ENCODE data around the gene XIAP. TPM values are rescaled to one million over a fixed set of nuclear protein-coding genes. Genes with fewer than 3 reads are reported as not detected.
"Not testable (repeated sequence)": the region's sequence is repeated elsewhere in the genome, so short reads cannot be mapped to it uniquely, and the experiment has no call there.

XIAP gene
- 10 to 100 TPM; 26.5 to 38.6 TPM for total RNA-seq

DNA sequence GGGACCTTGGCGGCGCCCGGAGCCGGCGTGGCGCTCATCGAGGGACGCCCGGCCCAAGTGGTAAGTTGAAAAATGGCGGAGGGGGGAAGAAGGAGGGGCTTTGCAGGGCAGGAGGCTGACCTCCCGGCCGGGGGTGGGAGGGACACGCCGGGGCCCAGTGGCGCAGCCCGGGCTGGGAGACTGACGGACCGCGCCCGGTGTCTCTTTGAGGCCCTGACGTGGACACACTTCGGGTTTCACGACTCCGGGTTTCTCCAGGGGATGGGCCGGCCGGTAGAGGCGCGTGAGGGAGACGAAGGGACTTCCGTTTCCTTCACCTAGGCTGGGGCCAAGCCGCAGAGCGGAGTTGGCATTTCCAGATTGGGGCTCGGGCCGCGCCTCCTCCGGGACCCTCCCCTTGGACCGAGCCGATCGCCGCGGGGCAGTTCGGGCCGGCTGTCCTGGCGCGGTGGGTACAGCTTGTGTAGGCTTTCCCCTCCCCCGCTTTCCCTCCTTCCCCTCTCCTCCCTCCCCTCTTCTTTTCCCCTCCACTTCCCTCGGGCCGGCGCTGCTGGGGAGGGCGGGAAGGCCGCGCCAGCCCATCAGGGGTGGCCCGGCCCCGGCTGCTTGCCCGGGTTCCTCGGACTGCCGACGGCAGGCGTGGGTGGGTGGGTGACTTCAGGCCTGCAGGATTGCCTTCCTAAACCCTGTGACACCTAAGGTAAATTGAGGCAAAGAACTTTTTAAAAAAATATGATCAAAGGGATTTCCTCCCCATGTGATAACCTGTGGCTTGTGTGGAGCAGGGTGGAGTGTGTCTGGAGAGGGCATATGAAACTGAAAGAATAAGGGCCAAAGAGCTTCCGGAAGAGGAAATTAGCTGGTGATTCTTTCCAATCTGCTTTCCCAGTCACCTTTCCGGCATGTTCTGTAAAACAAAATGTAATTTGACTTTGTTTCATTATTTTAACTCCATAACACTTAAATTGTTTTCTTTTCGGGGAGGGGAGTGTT lies at the start of gene XIAP:
XIAP (plus strand) TSS at position 208 of the 993 bp plus-strand sequence. CDS start 25,610 bp downstream, outside the sequence.
- Mint-ChIP-seq H3K27ac (peak within 1 kb of the TSS; percentile 95), H3K9me3 (no peaks in the 10 kb centered on the region), H3K36me3 (ENCODE audit: low read depth) (peaks cover 5% of the 10 kb centered on the region), H3K27me3 (peaks cover 2% of the 10 kb centered on the region), H3K4me3 (peak within 1 kb of the TSS; percentile 90), H3K4me1 (peaks cover 20% of the 10 kb centered on the region)
- ChIA-PET POLR2A (no interaction called here), CTCF (no interaction called here)
- DNase-seq, result peak; percentile 65

DNA sequence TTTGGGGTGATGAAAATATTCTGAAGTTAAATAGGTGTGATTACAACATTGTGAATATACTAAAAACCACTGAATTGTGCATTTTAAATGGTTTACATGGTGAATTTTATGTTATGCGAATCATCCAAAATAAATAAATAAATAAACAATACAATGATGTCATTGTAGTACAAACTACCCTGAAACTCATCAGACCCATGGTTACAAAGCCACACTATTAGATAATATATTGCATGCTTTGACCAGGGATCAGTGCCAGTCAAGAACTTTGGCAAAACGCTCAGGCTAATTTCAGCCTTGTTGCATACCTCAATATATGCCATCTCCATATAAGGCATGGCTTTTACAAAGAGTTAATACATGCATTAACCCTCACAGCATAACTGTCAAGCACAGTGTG lies 45.5 kb upstream of the XIAP start:
- Mint-ChIP-seq H3K4me3 (no peak overlapping the region), H3K4me1 (no peaks in the 10 kb centered on the region), H3K27me3 (no peaks in the 10 kb centered on the region), H3K27ac (no peak overlapping the region), H3K9me3 (no peaks in the 10 kb centered on the region), H3K36me3 (ENCODE audit: low read depth) (no peaks in the 10 kb centered on the region)
- POLR2A ChIA-PET, result no interaction called here
- CTCF ChIA-PET, result no interaction called here
- DNase-seq, result no peak

DNA sequence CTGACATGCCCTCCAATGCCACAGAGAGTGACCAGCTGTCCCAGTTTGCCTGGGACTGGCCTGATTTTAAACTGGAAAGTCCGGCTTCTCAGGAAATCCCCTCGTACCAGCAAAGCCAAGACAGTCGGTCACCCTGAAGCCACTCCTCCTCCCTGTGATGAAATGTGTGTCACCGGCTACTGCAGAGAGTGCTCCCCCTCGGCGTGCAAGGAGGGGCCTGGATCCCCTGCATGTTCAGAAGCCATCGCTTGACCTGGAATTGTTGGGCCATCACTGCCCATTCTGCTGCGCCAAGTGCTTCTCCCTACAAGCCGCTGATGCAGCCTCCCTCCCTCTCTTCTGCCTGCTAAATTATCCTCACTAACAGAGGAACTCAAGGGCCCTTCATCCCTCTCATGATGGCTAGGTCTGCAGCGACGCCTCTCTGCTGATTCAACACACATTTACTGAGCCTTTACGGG lies 44.9 kb upstream of the XIAP start:
- H3K9me3 Mint-ChIP-seq; CTCF ChIA-PET; H3K27ac Mint-ChIP-seq; H3K4me1 Mint-ChIP-seq; H3K4me3 Mint-ChIP-seq; H3K36me3 Mint-ChIP-seq (ENCODE audit: low read depth); DNase-seq; POLR2A ChIA-PET; H3K27me3 Mint-ChIP-seq: not testable (repeated sequence)

DNA sequence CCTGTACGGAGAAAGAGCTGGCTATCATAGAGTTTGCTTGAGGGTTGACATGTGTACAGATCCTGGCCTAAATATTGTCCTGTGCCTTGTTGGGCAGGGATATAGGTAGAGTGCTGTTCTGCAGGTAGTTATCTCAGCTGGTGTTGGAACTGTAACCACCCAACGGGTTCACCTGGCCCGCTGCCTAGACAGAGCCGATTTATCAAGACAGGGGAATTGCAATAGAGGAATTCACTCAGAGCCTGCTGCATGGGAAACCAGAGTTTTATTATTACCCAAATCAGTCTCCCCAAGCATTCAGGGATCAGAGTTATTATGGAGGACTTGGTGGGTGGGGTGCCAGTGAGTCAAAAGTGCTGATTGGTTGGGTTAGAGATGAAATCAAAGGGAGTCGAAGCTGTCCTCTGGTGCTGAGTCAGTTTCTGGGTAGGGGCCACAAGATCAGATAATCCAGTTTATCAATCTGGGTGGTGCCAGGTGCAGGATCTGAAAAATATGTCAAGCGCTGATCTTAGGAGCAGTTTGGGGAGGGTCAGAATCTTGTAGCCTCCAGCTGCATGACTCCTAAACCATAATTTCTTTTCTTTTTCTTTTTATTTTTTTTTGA lies 42.5 kb upstream of the XIAP start:
- DNase-seq, result no peak
- no peaks in the 10 kb centered on the region for H3K9me3 Mint-ChIP-seq
- no peaks in the 10 kb centered on the region for H3K27me3 Mint-ChIP-seq
- ChIA-PET CTCF (interaction anchor here (1.5 kb wide), 1 partner anchor 16 kb away, joined by 6 read pairs; no protein-coding TSS in a partner anchor), POLR2A (no interaction called here)
- H3K4me3 Mint-ChIP-seq, result no peak overlapping the region
- no peak overlapping the region for H3K27ac Mint-ChIP-seq
- H3K36me3 Mint-ChIP-seq (ENCODE audit: low read depth), result no peaks in the 10 kb centered on the region
- H3K4me1 Mint-ChIP-seq, result no peaks in the 10 kb centered on the region

DNA sequence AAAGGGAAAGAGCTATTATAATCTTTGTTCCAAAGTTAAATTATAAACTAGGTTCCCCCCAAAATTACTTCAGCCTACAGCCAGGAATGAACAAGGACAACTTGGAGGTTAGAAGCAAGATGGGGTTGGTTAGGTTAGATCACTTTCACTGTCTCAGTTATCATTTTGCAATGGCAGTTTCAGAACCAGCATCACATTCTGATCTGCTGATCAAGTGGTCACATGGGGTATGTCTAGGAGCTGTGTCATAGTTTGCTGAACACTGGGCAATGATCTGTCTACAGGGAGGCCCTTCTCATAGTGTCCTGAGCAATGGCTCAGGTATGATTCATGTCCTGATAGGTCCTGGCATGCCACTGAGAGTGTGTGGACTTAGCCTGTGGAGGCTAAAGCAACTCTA lies 41.6 kb upstream of the XIAP start:
- ChIA-PET CTCF (interaction anchor here (1.5 kb wide), 1 partner anchor 15 kb away, joined by 6 read pairs; no protein-coding TSS in a partner anchor), POLR2A (no interaction called here)
- H3K4me3 Mint-ChIP-seq, result no peak overlapping the region
- DNase-seq, result no peak
- no peaks in the 10 kb centered on the region for H3K36me3 Mint-ChIP-seq (ENCODE audit: low read depth)
- H3K27ac Mint-ChIP-seq, result no peak overlapping the region
- H3K4me1 Mint-ChIP-seq, result no peaks in the 10 kb centered on the region
- H3K27me3 Mint-ChIP-seq, result no peaks in the 10 kb centered on the region
- no peaks in the 10 kb centered on the region for H3K9me3 Mint-ChIP-seq

DNA sequence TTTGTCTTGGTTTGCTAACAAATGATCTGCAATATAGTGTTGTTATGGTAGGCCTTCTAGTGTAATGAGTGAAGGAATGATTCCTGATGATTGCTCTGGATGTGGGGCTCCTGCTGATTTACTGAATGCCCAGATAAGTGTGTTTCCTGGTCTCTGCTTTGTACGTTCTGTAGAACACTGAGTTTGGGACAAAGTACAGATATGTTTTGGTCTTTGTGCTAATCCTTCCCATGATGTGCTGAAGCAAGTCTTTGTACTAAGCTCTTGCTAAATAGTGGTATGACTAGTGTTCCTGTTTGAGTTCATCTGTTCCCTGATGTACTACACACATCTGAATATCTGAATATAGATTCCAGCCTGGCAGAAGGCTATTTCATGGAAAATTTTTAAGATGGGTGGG lies 36.9 kb upstream of the XIAP start:
- Mint-ChIP-seq H3K4me1 (no peaks in the 10 kb centered on the region), H3K36me3 (ENCODE audit: low read depth) (no peaks in the 10 kb centered on the region), H3K27ac (no peak overlapping the region), H3K27me3 (no peaks in the 10 kb centered on the region), H3K9me3 (no peaks in the 10 kb centered on the region), H3K4me3 (no peak overlapping the region)
- DNase-seq, result no peak
- ChIA-PET POLR2A (no interaction called here), CTCF (interaction anchor here (1.1 to 1.4 kb wide), 2 partner anchors 10 to 13 kb away, joined by 3 read pairs; no protein-coding TSS in a partner anchor)

DNA sequence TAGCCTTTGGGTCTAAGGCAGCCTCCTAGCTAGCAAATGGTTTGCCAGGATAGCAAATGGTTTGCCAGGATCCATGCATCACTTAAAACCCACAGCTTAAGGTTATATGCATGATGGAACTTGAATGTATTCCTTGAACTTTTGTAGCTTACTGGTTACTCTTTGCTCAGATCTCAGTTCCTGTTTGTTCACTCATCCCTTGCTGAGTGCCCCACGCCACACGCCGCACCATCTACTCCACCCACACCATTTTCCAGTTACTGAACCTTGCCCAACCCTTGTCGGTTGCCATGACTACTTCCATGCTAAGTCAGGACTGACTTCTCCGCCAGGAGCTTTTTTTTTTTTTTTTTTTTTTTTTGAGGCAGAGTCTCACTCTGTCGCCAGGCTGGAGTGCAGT lies 29.5 kb upstream of the XIAP start:
- Mint-ChIP-seq H3K4me1 (peaks cover 2% of the 10 kb centered on the region), H3K4me3 (no peak overlapping the region), H3K9me3 (no peaks in the 10 kb centered on the region), H3K27me3 (peaks cover 6% of the 10 kb centered on the region), H3K36me3 (ENCODE audit: low read depth) (no peaks in the 10 kb centered on the region), H3K27ac (peak overlapping the region; percentile 68)
- ChIA-PET POLR2A (no interaction called here), CTCF (no interaction called here)
- no peak for DNase-seq

DNA sequence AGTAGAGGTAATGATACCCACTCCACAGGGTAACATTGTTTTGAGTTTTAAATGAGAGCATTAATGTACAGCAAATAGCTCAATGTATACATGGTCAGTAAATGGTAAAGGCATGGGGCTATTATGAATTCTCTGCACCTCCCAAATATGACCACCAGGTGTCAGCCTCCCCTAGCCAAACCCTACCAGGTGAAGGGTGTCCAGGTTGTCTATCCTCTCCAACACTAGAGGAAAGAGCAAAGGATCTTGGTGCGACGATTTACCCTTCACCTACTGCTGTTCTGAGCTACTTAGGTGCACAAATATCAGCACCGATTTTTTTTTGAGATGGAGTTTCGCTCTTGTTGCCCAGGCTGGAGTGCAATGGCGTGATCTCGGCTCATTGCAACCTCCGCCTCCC lies 26.5 kb upstream of the XIAP start:
- Mint-ChIP-seq H3K36me3 (ENCODE audit: low read depth) (no peaks in the 10 kb centered on the region), H3K4me3 (no peak overlapping the region), H3K9me3 (no peaks in the 10 kb centered on the region), H3K27me3 (peaks cover 6% of the 10 kb centered on the region), H3K27ac (no peak overlapping the region), H3K4me1 (peaks cover 2% of the 10 kb centered on the region)
- CTCF ChIA-PET, result interaction anchor here (0.9 to 1.4 kb wide), 7 partner anchors 10 to 144 kb away, joined by 3 to 6 read pairs (median 3); no protein-coding TSS in a partner anchor
- POLR2A ChIA-PET, result no interaction called here
- DNase-seq, result peak; percentile 67

DNA sequence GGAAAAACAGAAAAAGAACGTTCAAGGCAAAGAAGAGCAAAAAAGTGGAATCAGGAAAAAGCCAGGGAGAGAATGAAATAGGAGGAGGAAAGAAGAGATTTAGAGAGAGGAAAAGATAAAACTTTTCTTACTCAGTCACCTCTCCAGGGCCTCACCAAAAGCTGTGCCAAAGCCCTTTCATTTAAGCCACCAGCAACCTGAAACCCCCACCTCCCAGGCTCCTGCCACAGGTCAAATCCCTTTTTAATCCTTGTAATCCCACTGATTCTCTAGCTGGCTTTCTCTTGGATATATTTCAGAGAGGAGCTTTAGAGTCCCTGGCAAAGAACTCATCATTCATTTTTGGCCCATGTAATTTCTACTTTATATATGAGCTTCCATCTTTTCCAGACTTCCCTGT lies 25.7 kb upstream of the XIAP start:
- Mint-ChIP-seq H3K4me1 (peaks cover 2% of the 10 kb centered on the region), H3K27ac (no peak overlapping the region), H3K9me3 (no peaks in the 10 kb centered on the region), H3K36me3 (ENCODE audit: low read depth) (no peaks in the 10 kb centered on the region), H3K27me3 (peaks cover 6% of the 10 kb centered on the region), H3K4me3 (no peak overlapping the region)
- CTCF ChIA-PET, result interaction anchor here (0.6 to 1.2 kb wide), 3 partner anchors 19 to 125 kb away, joined by 3 to 4 read pairs (median 3); no protein-coding TSS in a partner anchor
- POLR2A ChIA-PET, result no interaction called here
- DNase-seq, result no peak

DNA sequence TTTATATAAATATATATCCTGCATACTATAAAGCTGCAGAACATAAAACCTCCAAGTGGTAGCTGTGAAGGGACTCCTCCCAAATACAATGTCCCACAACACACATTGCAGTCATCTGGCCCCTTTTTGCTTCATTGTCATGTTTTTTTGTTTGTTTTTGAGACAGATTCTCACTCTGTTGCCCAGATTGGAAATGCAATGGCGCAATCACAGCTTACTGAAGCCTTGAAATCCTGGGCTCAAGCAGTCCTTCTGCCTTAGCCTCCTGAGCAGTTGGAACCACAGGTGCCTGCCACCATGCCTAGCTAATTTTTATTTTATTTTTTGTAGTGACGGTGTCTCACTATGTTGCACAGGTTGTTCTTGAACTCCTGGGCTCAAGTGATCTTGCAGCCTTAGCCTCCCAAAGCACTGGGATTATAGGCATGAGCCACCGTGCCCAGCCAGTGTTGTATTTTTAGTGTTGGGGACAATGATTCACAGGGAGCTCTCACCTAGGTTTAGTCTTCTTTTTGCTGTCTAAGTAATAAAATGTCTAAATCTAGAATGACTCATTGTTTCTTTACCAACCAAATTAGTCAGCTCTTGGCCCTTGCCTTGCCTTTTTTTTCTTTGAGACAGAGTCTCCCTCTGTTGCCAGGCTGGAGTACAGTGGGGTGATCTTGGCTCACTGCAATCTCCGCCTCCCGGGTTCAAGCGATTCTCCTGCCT lies 24.0 kb upstream of the XIAP start:
- Mint-ChIP-seq H3K27me3 (peaks cover 6% of the 10 kb centered on the region), H3K27ac (no peak overlapping the region), H3K9me3 (no peaks in the 10 kb centered on the region), H3K4me1 (no peaks in the 10 kb centered on the region), H3K36me3 (ENCODE audit: low read depth) (no peaks in the 10 kb centered on the region), H3K4me3 (no peak overlapping the region)
- POLR2A ChIA-PET, result no interaction called here
- CTCF ChIA-PET, result interaction anchor here (0.8 kb wide), 1 partner anchor 12 kb away, joined by 3 read pairs; no protein-coding TSS in a partner anchor
- no peak for DNase-seq

DNA sequence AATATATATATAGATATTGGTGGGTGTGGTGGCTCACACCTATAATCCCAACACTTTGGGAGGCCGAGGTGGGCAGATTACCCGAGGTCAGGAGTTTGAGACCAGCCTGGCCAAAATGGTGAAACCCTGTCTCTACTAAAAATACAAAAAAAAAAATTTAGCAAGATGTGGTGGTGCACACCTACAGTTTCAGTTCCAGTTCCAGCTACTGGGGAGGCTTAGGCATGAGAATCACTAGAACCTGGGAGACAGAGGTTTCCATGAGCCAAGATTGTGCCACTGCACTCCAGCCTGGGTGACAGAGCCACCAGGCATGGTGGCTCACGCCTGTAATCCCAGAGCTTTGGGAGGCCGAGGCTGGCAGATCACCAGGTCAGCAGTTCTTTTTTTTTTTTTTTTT lies 14.7 kb upstream of the XIAP start:
- H3K36me3 Mint-ChIP-seq (ENCODE audit: low read depth); H3K4me3 Mint-ChIP-seq; DNase-seq; H3K4me1 Mint-ChIP-seq; POLR2A ChIA-PET; H3K27ac Mint-ChIP-seq; H3K9me3 Mint-ChIP-seq; H3K27me3 Mint-ChIP-seq: not testable (repeated sequence)
- CTCF ChIA-PET, result interaction anchor here (1.0 kb wide), 1 partner anchor 12 kb away, joined by 3 read pairs; no protein-coding TSS in a partner anchor

DNA sequence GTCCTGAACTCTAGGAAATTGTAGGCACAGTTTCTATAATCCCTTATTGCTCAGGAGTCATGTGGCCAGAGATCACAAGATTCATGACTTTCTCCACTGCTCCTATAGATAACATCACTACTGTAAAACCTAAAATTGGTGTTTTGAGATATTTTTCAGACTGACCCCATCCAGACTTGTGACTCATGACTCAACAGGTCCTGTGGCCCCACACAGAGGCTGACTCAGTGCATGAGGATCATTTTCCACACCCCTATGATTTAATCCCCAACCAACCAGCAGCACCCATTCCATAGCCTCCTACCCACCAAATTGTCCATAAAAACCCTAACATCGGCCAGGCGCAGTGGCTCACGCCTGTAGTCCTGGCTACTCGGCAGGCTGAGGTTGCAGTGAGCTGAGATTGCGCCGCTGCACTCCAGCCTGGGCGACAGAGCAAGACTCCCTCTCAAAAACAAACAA lies 13.2 kb upstream of the XIAP start:
- Mint-ChIP-seq H3K4me3 (no peak overlapping the region), H3K4me1 (no peaks in the 10 kb centered on the region), H3K36me3 (ENCODE audit: low read depth) (no peaks in the 10 kb centered on the region), H3K27ac (no peak overlapping the region), H3K27me3 (no peaks in the 10 kb centered on the region), H3K9me3 (no peaks in the 10 kb centered on the region)
- ChIA-PET CTCF (no interaction called here), POLR2A (no interaction called here)
- no peak for DNase-seq

DNA sequence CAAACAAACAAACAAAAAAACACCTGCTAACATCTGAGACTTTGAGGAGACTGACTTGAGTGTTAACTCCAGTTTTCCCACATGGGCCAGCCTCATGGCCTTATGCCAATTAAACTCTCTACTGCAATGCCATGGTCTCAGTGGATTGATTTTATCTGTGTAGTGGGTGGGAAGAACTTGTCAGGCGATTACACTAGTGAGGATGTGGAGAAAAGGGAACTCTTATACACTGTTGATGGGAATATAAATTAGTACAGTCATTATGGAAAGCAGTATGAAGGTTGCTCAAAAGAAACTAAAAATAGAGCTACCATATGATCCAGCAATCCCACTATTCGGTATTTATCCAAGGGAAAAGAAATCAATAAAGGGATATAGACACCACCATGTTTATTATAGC lies 12.8 kb upstream of the XIAP start:
- DNase-seq, result no peak
- ChIA-PET POLR2A (no interaction called here), CTCF (no interaction called here)
- H3K27ac Mint-ChIP-seq, result no peak overlapping the region
- no peaks in the 10 kb centered on the region for H3K9me3 Mint-ChIP-seq
- no peaks in the 10 kb centered on the region for H3K27me3 Mint-ChIP-seq
- H3K36me3 Mint-ChIP-seq (ENCODE audit: low read depth), result no peaks in the 10 kb centered on the region
- no peaks in the 10 kb centered on the region for H3K4me1 Mint-ChIP-seq
- H3K4me3 Mint-ChIP-seq, result no peak overlapping the region
